K562 (cell line): ENCODE results near the gene TAS1R3. TPM values are rescaled to one million over a fixed set of nuclear protein-coding genes. Genes with fewer than 3 reads are reported as not detected.

Experiments used
- ATAC-seq: fragments of 200-7000 bp; cut with Tn5 transposase; 3 replicates; pipeline ENCODE4 v1.9.1; 2020; ENCODE audit warnings: moderate library complexity
- BruUV-seq: library from RNA; stranded (reverse); fragments of 400-500 nt; replicated peaks from 2 replicates; lab custom pipeline; 2021; lab: Mats Ljungman, UMichigan
- CTCF ChIA-PET: fragments of 300-600 bp; formaldehyde crosslinking; extraction: SDS; loops from one replicate; lab custom pipeline; 2021; ENCODE audit warnings: low intra/inter-chr PET ratio; lab: Yijun Ruan, JAX
- POLR2A ChIA-PET: fragments of 300-600, 350-650 bp; sonication (Branson Sonifier 250); formaldehyde crosslinking; extraction: SDS; loops from one replicate; lab custom pipeline; 2021; ENCODE audit warnings: antibody characterized with exemption, inconsistent platforms; lab: Yijun Ruan, JAX
- DNase-seq, 4 experiments: peaks; one replicate each; pipeline versions ENCODE4 v3.0.0 to v3.0.0-alpha.2; 2011 to 2018; ENCODE audit warnings: low spot score in 3 of 4, mixed read lengths in 3 of 4; ENCODE audit errors: extremely low read depth in 1 of 4
- FAIRE-seq: peaks from 2 replicates; lab custom pipeline; 2011; peaks lifted over from hg19 to GRCh38; lab: Jason Lieb, UNC
- H2AFZ ChIP-seq: 2 replicates; pipeline ENCODE4 v1.6.0; 2011; ENCODE audit warnings: low read depth, low read length, control low read depth, inconsistent platforms
- H3K27ac ChIP-seq: fragments of 200-600 bp; 3 replicates; pipeline ENCODE4 v1.8.0; 2011; ENCODE audit warnings: low read depth, mild to moderate bottlenecking, control low read depth, inconsistent platforms, low read length, moderate library complexity, mixed read lengths; ENCODE audit errors: extremely low read depth
- H3K27me3 ChIP-seq, 2 experiments: fragments of 300-600 bp in 1 of 2; 2 replicates in 1 of 2; 3 replicates in 1 of 2; pipeline versions ENCODE4 v1.6.0 to v1.8.0; 2011; ENCODE audit warnings: inconsistent platforms in 2 of 2, low read length in 2 of 2, mild to moderate bottlenecking in 1 of 2, mixed read lengths in 1 of 2, moderate library complexity in 1 of 2; ENCODE audit not compliant: control insufficient read depth in 2 of 2, insufficient read depth in 2 of 2
- H3K36me3 ChIP-seq: fragments of 300-600 bp; 3 replicates; pipeline ENCODE4 v1.8.0; 2011; ENCODE audit warnings: mild to moderate bottlenecking, low read length, inconsistent platforms; ENCODE audit not compliant: control insufficient read depth, insufficient read depth
- H3K4me1 ChIP-seq, 2 experiments: fragments of 200-600 bp in 1 of 2; replicated peaks in 1 of 2; 2 replicates in 1 of 2; 3 replicates in 1 of 2; pipeline versions ENCODE4 v1.5.1 to v1.8.0; 2011; ENCODE audit warnings: inconsistent platforms in 2 of 2, low read length in 2 of 2, mild to moderate bottlenecking in 1 of 2, mixed read lengths in 1 of 2, moderate library complexity in 1 of 2; ENCODE audit not compliant: control insufficient read depth in 2 of 2, insufficient read depth in 2 of 2
- H3K4me2 ChIP-seq: 2 replicates; pipeline ENCODE4 v1.6.1; 2011; ENCODE audit warnings: low read length, control low read depth, inconsistent platforms, mixed read lengths; ENCODE audit not compliant: insufficient read depth
- H3K4me3 ChIP-seq: fragments of 200-600 bp; sonication (generic), shearing (Covaris generic); 2 replicates; pipeline ENCODE4 v1.5.1; 2016; ENCODE audit warnings: control low read depth, inconsistent platforms
- H3K79me2 ChIP-seq: fragments of 200-600 bp; 3 replicates; pipeline ENCODE4 v1.8.0; 2011; ENCODE audit warnings: low read length, inconsistent platforms; ENCODE audit not compliant: control insufficient read depth, insufficient read depth
- H3K9ac ChIP-seq, 2 experiments: 2 replicates each; pipeline versions ENCODE4 v1.6.0 to v1.6.1; 2011; ENCODE audit warnings: low read depth in 2 of 2, low read length in 2 of 2, control low read depth in 1 of 2, inconsistent platforms in 1 of 2, mild to moderate bottlenecking in 1 of 2, mixed read lengths in 1 of 2; ENCODE audit not compliant: insufficient read depth in 1 of 2
- H3K9me1 ChIP-seq: one replicate; pipeline ENCODE4 v1.6.0; 2011; ENCODE audit warnings: inconsistent platforms, mild to moderate bottlenecking, low read length, moderate library complexity; ENCODE audit not compliant: control insufficient read depth, insufficient read depth
- H3K9me3 ChIP-seq: replicated peaks from 2 replicates; pipeline ENCODE4 v1.5.1; 2011; ENCODE audit warnings: low read depth, low read length, inconsistent platforms; ENCODE audit not compliant: control insufficient read depth, insufficient read depth
- H4K20me1 ChIP-seq: replicated peaks from 2 replicates; pipeline ENCODE4 v1.6.1; 2011; ENCODE audit warnings: low read length, inconsistent platforms, mixed read lengths; ENCODE audit not compliant: control insufficient read depth, insufficient read depth
- ATF7 ChIP-seq: fragments of 450-650 bp; IDR thresholded peaks from 2 replicates; pipeline ENCODE4 v1.7.1; 2014; ENCODE audit warnings: mild to moderate bottlenecking, moderate library complexity
- CHCHD3 ChIP-seq: fragments of 250-450 bp; sonication (Bioruptor Pico); IDR thresholded peaks from 2 replicates; pipeline ENCODE4 v2.1.2; 2022; ENCODE audit warnings: mild to moderate bottlenecking
- ELF1 ChIP-seq: fragments of 200-800 bp; sonication (Bioruptor generic); IDR thresholded peaks from 2 replicates; pipeline ENCODE4 v1.6.1; 2016; ENCODE audit warnings: missing genetic modification characterization, missing compliant biosample characterization
- ETV6 ChIP-seq, 3 experiments: fragments of 150-350 bp in 1 of 3; sonication (generic) in 1 of 3; formaldehyde crosslinking in 1 of 3; IDR thresholded peaks; 2 replicates each; pipeline versions ENCODE4 v1.6.1 to v1.8.0; 2014 to 2022; ENCODE audit warnings: borderline replicate concordance in 2 of 3, low read depth in 2 of 3, antibody characterized with exemption in 1 of 3, low read length in 1 of 3, mild to moderate bottlenecking in 1 of 3, missing genetic modification reagents in 1 of 3
- MCM2 ChIP-seq: fragments of 450-650 bp; IDR thresholded peaks from 2 replicates; pipeline ENCODE4 v1.6.1; 2017; ENCODE audit warnings: low read depth, mild to moderate bottlenecking
- MGA ChIP-seq: fragments of 450-650 bp; IDR thresholded peaks from 2 replicates; pipeline ENCODE4 v1.6.1; 2016; ENCODE audit warnings: mild to moderate bottlenecking, moderate library complexity
- MIER1 ChIP-seq: fragments of 450-650 bp; IDR thresholded peaks from 2 replicates; pipeline ENCODE4 v1.6.1; 2016; ENCODE audit warnings: antibody characterized with exemption, mild to moderate bottlenecking, low read depth
- NR3C1 ChIP-seq: sonication (generic); formaldehyde crosslinking; IDR thresholded peaks from 2 replicates; pipeline ENCODE4 v1.8.1; 2022; ENCODE audit warnings: missing genetic modification reagents
- RBM14 ChIP-seq: fragments of 200-400 bp; formaldehyde crosslinking; IDR thresholded peaks from 2 replicates; pipeline ENCODE4 v1.6.1; 2018; ENCODE audit warnings: low read depth, mild to moderate bottlenecking, low read length, moderate library complexity, borderline replicate concordance; ENCODE audit not compliant: insufficient read depth
- WGBS: fragments of 100-300 bp; shearing (Covaris generic); methylation state at CpG from one replicate; pipeline ENCODE4 v1.1.6; 2016; ENCODE audit warnings: low coverage, mixed read lengths; ENCODE audit not compliant: insufficient coverage; ENCODE audit errors: missing lambda C conversion rate; 5-methylcytosine and 5-hydroxymethylcytosine counted together
- in situ Hi-C: fragments of 300-500 bp; cut with MboI; formaldehyde crosslinking; loops from 4 replicates; pipeline ENCODE4 v1.15.0; 2018; ENCODE audit warnings: inconsistent platforms, mixed read lengths
- intact Hi-C: fragments of 100-400 bp; cut with micrococcal nuclease; formaldehyde crosslinking; loops from 2 replicates; pipeline ENCODE4 v1.14.2; 2022
- polyA plus RNA-seq, 8 experiments: library from polyadenylated mRNA; depleted of rRNA in 4 of 8; stranded (reverse) in 5 of 8; unstranded in 3 of 8; fragments of >200 nt; fragmentation: Nextera tagmentation in 2 of 8; fragmentation: Illumina TruSeq in 1 of 8; extraction: Ambion mirVana in 2 of 8; extraction: Trizol in 1 of 8; gene quantifications; 2 replicates each; pipeline versions ENCODE4 v1.2.1 to v1.2.3, GENCODE V29; 2011 to 2014; ENCODE audit warnings: inconsistent platforms in 1 of 8, missing spikeins in 1 of 8
- total RNA-seq, 7 experiments: library from RNA; depleted of rRNA in 6 of 7; stranded (reverse); fragments of >200 nt in 6 of 7; fragmentation: Illumina TruSeq in 2 of 7; extraction: Trizol in 2 of 7; gene quantifications; 2 replicates each; pipeline versions ENCODE4 v1.2.1 to v1.2.3, GENCODE V29; 2011 to 2021; ENCODE audit warnings: low replicate concordance in 1 of 7

Gene TAS1R3
- total and polyA plus RNA-seq, 9 of the 15 experiments (the other 6 are each of a cell fraction or from before 2014, with no cell fraction given), result 0.07 to 0.13 TPM; not detected in 7

- Histone ChIP-seq H3K27me3 (no peaks in the 10 kb centered on the region), H3K9ac (peak within 1 kb of the TSS; percentile 91 to 99), H3K27ac (peak within 1 kb of the TSS; percentile 96), H3K4me1 (peaks cover 41 to 97% of the 10 kb centered on the region in 2 experiments), H3K4me2 (peak within 1 kb of the TSS; percentile 88), H4K20me1 (peaks cover 23% of the 10 kb centered on the region), H3K9me1 (peaks cover 5% of the 10 kb centered on the region), H3K9me3 (no peaks in the 10 kb centered on the region), H3K4me3 (peak within 1 kb of the TSS; percentile 94), H3K36me3 (peaks cover 41% of the 10 kb centered on the region), H2AFZ (peak within 1 kb of the TSS; percentile 93), H3K79me2 (peaks cover 54% of the 10 kb centered on the region)
- CTCF ChIA-PET, result no interaction called here
- in situ Hi-C loops, result no loop called here
- WGBS, result under 1% methylated on average over 94 of the region's 131 CpGs
- DNase-seq, result peak; percentile 95 to 99 (median 97)
- no TSS peak for BruUV-seq
- peak; percentile 71 for FAIRE-seq
- intact Hi-C loops, result loop anchor here (2.0 to 10.0 kb wide), 3 partner anchors 17 to 917 kb away; partner anchors contain the start of genes AURKAIP1, CPTP, INTS11 and SKI
- POLR2A ChIA-PET, result no interaction called here
- peak; percentile 52 for ATAC-seq
- TF ChIP-seq ETV6 (IDR thresholded peaks at IDR 0.05; ENCODE audit: borderline replicate concordance in 1 of 2, low read depth in 2 of 2, low read length in 1 of 2) (no peak), ETV6 (CRISPR knock-in tag; IDR thresholded peaks at IDR 0.05; ENCODE audit: borderline replicate concordance) (no peak), NR3C1 (CRISPR knock-in tag) (peak; percentile 52; the same call in 1 of the 2 replicates), CHCHD3 (CRISPR knock-in tag) (no peak), ATF7 (peak; percentile 79), MCM2 (no peak), ELF1 (tag) (peak; percentile 93), MIER1 (no peak), RBM14 (0 out of 2 replicates have a peak, but pooled peaks have one; percentile 39), MGA (peak; percentile 63; the same call in 1 of the 2 replicates)
Measured at GRCh38 chr1:1307923-1308755, 22.9 kb upstream of the TAS1R3 start, which contains the start of the genes ACAP3 and PUSL1. Gene ACAP3, minus strand, starts transcription at chr1:1307930. Its CDS starts 115 bp downstream, at chr1:1307815. Gene PUSL1, plus strand, starts transcription at chr1:1308597. Its CDS starts 47 bp downstream, at chr1:1308644.
